G401 (cell line): ENCODE data around the gene FAM227B. TPM values are rescaled to one million over a fixed set of nuclear protein-coding genes. Genes with fewer than 3 reads are reported as not detected.

Experiments
- DNase-seq: peaks from one replicate; pipeline ENCODE4 v3.0.0-alpha.2; 2015; ENCODE audit warnings: low spot score
- in situ Hi-C: cut with HindIII; loops from 2 replicates; pipeline ENCODE4 v1.10.0; 2016; ENCODE audit warnings: low sequenced_read_pairs, mixed read lengths
- total RNA-seq: library from RNA; depleted of rRNA; stranded (reverse); fragments of >200 nt; shearing (Covaris generic); gene quantifications from 2 replicates; pipeline ENCODE4 v1.2.3, GENCODE V29; 2014

Gene FAM227B
- total RNA-seq, 1 experiment from 2014 or later: 8.2 TPM

DNA sequence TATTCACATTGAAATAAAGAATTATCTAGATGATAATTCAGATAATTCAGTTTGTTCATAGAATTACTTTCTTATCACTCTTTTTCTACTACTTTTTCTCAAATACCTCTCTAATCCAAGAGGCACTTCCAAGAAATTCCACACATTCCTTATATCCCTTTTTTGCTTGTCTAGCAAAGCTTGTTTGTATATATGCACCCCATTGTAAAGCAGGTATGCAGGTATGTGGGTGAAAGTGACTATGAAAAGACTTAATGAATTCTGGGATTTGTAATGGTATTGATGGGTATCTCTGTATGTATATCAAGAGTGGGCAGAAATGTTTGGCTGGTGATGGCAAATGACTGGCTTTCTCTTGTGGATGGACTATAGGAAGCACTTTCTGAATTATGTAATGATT is 291.7 kb downstream of the FAM227B start:
- DNase-seq: no peak
- in situ Hi-C loops: no loop called here

- in situ Hi-C loops: no loop called here
- DNase-seq: no peak
Observed at GRCh38 chr15:49327927-49328326, 292.7 kb downstream of the FAM227B start.

GRCh38 chr15:49323207-49323606 is 297.4 kb downstream of the FAM227B start:
- in situ Hi-C loops: no loop called here
- DNase-seq: no peak

DNA sequence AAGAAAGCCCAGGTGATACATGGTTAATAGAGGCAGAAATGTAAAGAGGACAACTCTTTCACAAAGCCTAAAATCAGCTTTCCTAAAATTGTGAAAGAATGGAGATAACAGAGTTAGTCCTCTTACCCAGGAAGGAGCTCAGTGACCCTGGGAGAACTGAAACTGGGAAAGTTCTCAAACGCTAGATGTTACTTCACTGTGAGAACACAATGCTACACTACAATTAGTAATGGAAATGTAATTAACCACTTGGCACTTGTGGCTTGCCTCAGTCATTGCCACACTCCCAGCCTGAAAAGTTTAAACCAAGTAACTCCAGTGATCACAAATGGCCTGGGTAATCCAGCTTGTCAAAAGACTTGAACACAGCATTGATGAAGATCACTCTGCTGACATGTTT is 300.3 kb downstream of the FAM227B start:
- no peak for DNase-seq
- in situ Hi-C loops: no loop called here

DNA sequence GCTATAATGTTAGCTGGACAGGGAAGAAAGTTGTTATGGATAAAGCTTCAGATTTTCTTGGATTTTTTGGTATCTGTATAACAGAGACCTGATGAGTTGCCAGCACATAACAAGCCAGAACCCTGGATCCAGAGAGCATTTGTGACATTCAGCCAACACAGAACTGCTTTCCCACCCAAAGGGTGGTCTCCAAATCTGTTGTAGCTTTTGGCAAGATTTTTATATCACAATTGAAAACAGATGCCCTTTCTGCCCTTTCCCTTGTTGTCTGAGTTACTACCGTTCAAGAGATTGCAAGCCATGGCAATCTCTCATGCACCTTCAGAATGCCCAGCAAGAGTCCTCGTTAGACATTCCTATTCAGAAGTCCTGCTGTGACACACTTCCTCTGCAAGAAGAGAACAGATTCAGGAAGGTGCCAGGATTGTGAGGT is 305.2 kb downstream of the FAM227B start:
- DNase-seq: peak; percentile 76
- in situ Hi-C loops: no loop called here

- in situ Hi-C loops: no loop called here
- peak; percentile 55 for DNase-seq
Observed at GRCh38 chr15:49314716-49315115, 305.9 kb downstream of the FAM227B start.

DNA sequence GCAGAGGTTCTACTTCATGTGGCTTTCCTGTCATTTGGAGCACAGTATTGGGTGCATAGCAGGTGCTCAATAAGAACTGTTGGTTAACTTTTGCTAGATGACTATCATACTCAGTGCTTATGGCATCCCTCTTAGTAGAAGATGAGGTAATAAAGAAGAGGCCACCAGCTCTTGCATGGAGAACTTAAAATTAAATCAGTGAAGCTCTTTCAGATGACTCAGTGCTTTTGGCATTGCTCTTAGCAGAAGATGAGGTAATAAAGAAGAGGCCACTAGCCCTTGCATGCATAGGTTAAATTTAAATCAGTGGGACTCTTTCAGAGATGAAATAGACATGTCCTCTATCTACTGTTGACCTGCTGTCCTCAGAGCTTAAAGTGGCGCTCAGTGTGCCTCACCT is 307.0 kb downstream of the FAM227B start:
- DNase-seq: no peak
- in situ Hi-C loops: no loop called here

DNA sequence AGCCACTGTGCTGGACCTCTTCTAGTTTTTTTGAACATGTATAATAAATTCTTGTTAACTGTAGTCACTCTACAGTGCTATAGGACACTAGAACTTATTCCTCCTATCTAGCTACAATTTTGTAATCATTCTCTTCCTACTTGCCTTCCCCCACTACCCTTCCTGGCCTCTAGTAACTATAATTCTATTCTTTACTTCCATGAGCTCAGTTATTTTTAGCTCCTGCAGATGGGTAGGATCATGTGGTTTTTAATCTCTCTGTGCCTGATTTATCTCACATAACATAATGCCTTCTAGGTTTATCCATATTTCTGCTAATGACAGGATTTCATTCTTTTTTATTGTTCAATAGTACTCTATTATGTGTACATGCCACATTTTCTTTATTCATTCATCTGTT is 310.7 kb downstream of the FAM227B start:
- in situ Hi-C loops: no loop called here
- no peak for DNase-seq

GRCh38 chr15:49308686-49309085 is 311.9 kb downstream of the FAM227B start:
- DNase-seq: no peak
- in situ Hi-C loops: no loop called here

DNA sequence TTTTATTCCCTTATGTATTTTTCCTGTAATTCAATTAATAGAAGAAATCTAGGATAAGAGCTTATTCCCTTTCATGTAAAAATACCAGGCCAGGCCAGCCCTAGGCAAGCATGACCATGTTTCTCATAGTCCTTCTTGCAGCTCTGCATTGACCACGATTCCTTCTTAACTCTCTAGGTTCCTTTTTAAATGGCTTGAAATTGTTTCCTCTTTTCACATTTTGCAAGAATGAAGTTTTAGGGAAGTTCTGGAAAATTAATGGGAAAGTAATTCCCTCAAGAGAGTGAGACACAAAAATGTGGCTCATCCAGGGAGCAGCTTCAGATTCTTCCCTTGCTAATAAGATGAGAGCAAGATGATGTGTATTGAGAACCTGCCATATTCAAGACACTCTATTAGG is 314.1 kb downstream of the FAM227B start:
- in situ Hi-C loops: no loop called here
- no peak for DNase-seq

DNA sequence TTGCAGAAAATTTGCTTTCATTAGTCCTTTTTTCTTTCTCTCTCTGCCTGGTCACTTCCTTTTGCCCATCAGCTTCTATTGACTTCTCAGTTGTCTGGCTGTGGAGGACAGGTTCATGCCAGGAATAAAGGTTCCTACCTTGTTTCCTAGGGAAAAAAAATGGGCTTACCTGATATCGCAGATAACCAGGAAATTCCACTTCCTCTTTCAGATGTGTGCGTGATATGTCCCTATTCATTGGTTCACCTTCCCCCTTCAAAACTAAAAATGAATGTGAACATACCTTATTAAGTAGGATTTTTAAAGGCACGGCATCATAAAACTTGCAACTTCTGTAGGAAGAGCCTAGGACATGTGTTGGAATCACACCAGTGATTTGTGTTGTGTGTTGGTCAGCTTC is 317.6 kb downstream of the FAM227B start:
- DNase-seq: no peak
- in situ Hi-C loops: no loop called here

GRCh38 chr15:49301562-49301961 is 319.1 kb downstream of the FAM227B start:
- no peak for DNase-seq
- in situ Hi-C loops: no loop called here

- no peak for DNase-seq
- in situ Hi-C loops: no loop called here
Observed at GRCh38 chr15:49300856-49301255, 319.8 kb downstream of the FAM227B start.

- DNase-seq: no peak
- in situ Hi-C loops: no loop called here
Observed at GRCh38 chr15:49297584-49297983, 323.0 kb downstream of the FAM227B start.

DNA sequence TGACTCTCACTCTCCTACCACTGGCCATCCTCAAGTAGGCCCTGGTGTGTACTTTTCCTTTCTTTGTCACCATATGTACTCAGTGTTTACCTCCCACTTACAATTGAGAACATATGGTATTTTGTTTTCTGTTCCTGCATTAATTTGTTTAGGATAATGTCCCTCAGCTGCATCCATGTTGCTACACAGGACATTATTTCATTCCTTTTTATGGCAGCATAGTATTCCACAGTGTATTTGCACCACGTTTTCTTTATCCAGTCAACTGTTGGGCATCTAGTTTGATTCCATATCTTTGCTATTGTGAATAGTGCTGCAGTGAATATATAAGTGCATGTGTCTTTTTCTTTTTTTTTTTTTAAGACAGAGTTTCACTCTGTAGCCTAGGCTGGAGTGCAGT is 324.4 kb downstream of the FAM227B start:
- DNase-seq: no peak
- in situ Hi-C loops: no loop called here

- in situ Hi-C loops: no loop called here
- no peak for DNase-seq
Observed at GRCh38 chr15:49293941-49294340, 326.7 kb downstream of the FAM227B start.

- DNase-seq: no peak
- in situ Hi-C loops: no loop called here
Observed at GRCh38 chr15:49290191-49290590, 330.4 kb downstream of the FAM227B start.

DNA sequence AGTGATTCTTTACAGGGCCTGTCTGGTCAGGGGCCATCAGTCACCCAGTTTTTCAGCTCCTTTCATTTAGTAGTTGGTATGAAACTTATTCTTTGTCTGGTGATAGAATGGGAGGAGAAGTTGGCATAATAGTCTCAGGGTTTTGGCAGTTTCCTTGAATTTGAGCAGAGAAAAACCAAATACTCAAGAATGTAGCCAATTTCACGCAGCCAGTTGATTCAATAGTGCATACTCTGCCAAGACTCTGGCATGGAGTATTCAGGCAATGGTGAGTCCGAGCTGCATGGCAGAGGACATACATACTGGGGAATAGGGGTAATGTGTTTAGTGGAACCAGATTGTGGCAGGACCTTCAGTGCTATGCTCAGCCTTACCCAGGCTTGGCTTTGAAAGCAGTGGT is 332.2 kb downstream of the FAM227B start:
- in situ Hi-C loops: no loop called here
- DNase-seq: peak; percentile 8

DNA sequence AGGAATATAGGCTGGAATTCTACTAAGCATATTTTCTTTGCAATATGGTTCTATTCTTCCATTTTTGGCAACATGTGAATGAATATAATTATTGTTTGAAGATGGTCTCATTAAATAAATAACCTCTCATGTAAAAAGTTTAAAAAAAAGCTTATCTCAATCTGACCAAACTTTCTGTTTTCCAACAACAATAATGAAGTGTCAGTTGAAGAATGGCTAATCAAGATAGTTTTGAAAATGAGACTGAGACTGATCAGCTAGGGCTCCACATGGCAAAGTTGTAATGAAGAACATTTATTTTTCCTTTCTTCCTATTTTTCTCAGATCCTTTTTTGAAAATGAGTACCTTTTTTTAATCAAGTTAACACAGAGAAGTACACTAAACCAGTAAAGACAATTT is 333.1 kb downstream of the FAM227B start:
- no peak for DNase-seq
- in situ Hi-C loops: no loop called here

GRCh38 chr15:49286649-49287404 is 333.8 kb downstream of the FAM227B start:
- in situ Hi-C loops: no loop called here
- no peak for DNase-seq

GRCh38 chr15:49282366-49282765 is 338.3 kb downstream of the FAM227B start:
- in situ Hi-C loops: no loop called here
- DNase-seq: no peak
